H1 (cell line): ENCODE measurements around the gene CENPP. TPM values are rescaled to one million over a fixed set of nuclear protein-coding genes. Genes with fewer than 3 reads are reported as not detected.

Experiments used
- CTCF ChIA-PET: fragments of 300-600 bp; sonication (Branson Sonifier 250); formaldehyde crosslinking; loops from one replicate; lab custom pipeline; 2021; ENCODE audit not compliant: partially characterized antibody; lab: Charles Lee
- POLR2A ChIA-PET: fragments of 300-600 bp; sonication (Branson Sonifier 250); formaldehyde crosslinking; loops from one replicate; lab custom pipeline; 2021; ENCODE audit warnings: inconsistent platforms; ENCODE audit not compliant: partially characterized antibody; lab: Charles Lee
- DNase-seq, 2 experiments: peaks; one replicate each; pipeline versions ENCODE4 v3.0.0 to v3.0.0-alpha.2; 2010 to 2022; ENCODE audit warnings: low spot score in 2 of 2, low read depth in 1 of 2, mixed read lengths in 1 of 2
- FAIRE-seq: peaks from 2 replicates; lab custom pipeline; 2011; peaks lifted over from hg19 to GRCh38; lab: Jason Lieb, UNC
- H2AFZ ChIP-seq: 2 replicates; pipeline ENCODE4 v1.8.1; 2012; ENCODE audit warnings: low read length, inconsistent platforms
- H2AK5ac ChIP-seq: 2 replicates; pipeline ENCODE4 v1.6.1; 2013; ENCODE audit warnings: low read depth, low read length
- H2BK120ac ChIP-seq: replicated peaks from 2 replicates; pipeline ENCODE3; 2013; ENCODE audit warnings: low read depth, low read length, inconsistent platforms
- H2BK12ac ChIP-seq: 2 replicates; pipeline ENCODE4 v1.6.1; 2013; ENCODE audit warnings: low read depth, low read length
- H2BK15ac ChIP-seq: 2 replicates; pipeline ENCODE4 v1.6.1; 2013; ENCODE audit warnings: low read length
- H2BK20ac ChIP-seq: 2 replicates; pipeline ENCODE4 v1.6.1; 2013; ENCODE audit warnings: low read length
- H2BK5ac ChIP-seq: 2 replicates; pipeline ENCODE4 v1.6.1; 2013; ENCODE audit warnings: low read depth, low read length
- H3K14ac ChIP-seq: 2 replicates; pipeline ENCODE4 v1.6.1; 2013; ENCODE audit warnings: inconsistent platforms; ENCODE audit not compliant: insufficient read length
- H3K18ac ChIP-seq: 2 replicates; pipeline ENCODE4 v1.6.1; 2013; ENCODE audit warnings: low read length; ENCODE audit errors: extremely low read depth
- H3K23ac ChIP-seq: 2 replicates; pipeline ENCODE4 v1.6.1; 2013; ENCODE audit warnings: inconsistent platforms; ENCODE audit not compliant: insufficient read length
- H3K23me2 ChIP-seq: 2 replicates; pipeline ENCODE4 v1.6.1; 2013; ENCODE audit warnings: low read depth, low read length
- H3K27ac ChIP-seq: 2 replicates; pipeline ENCODE4 v1.6.1; 2011; ENCODE audit warnings: low read depth, low read length, inconsistent platforms
- H3K27me3 ChIP-seq, 4 experiments: replicated peaks in 1 of 4; 1 replicate in 1 of 4; 2 replicates in 3 of 4; pipeline versions ENCODE4 v1.6.1 to v1.8.1; 2011 to 2013; ENCODE audit warnings: low read length in 3 of 4, mild to moderate bottlenecking in 3 of 4, inconsistent platforms in 2 of 4, mixed read lengths in 2 of 4, moderate library complexity in 1 of 4; ENCODE audit not compliant: control insufficient read depth in 3 of 4, insufficient read depth in 3 of 4; ENCODE audit errors: extremely low read depth in 1 of 4
- H3K36me3 ChIP-seq, 4 experiments: 2 replicates each; pipeline versions ENCODE4 v1.6.1 to v1.8.1; 2011 to 2013; ENCODE audit warnings: mild to moderate bottlenecking in 4 of 4, low read length in 3 of 4, moderate library complexity in 2 of 4, control low read depth in 1 of 4, inconsistent platforms in 1 of 4; ENCODE audit not compliant: insufficient read depth in 4 of 4, control insufficient read depth in 2 of 4
- H3K4ac ChIP-seq: replicated peaks from 2 replicates; pipeline ENCODE3; 2013; ENCODE audit warnings: low read length, low read depth, mixed read lengths, inconsistent platforms; ENCODE audit not compliant: insufficient read length
- H3K4me1 ChIP-seq, 4 experiments: replicated peaks in 1 of 4; 1 replicate in 1 of 4; 2 replicates in 3 of 4; pipeline versions ENCODE4 v1.6.1 to v1.8.1; 2011 to 2013; ENCODE audit warnings: low read length in 3 of 4, inconsistent platforms in 2 of 4, mixed read lengths in 1 of 4; ENCODE audit not compliant: insufficient read depth in 4 of 4, control insufficient read depth in 3 of 4
- H3K4me2 ChIP-seq, 2 experiments: 2 replicates each; pipeline versions ENCODE4 v1.6.1 to v1.8.1; 2011 to 2013; ENCODE audit warnings: low read depth in 2 of 2, low read length in 2 of 2, control low read depth in 1 of 2, inconsistent platforms in 1 of 2, mild to moderate bottlenecking in 1 of 2; ENCODE audit not compliant: insufficient read depth in 1 of 2
- H3K4me3 ChIP-seq, 4 experiments: fragments of 200-600, 300-600 bp in 1 of 4; sonication (generic), shearing (Covaris generic), sonication (Bioruptor Twin) in 1 of 4; 2 replicates each; pipeline versions ENCODE4 v1.5.1 to v1.8.1; 2011 to 2016; ENCODE audit warnings: low read length in 4 of 4, low read depth in 3 of 4, control low read depth in 2 of 4, inconsistent platforms in 2 of 4, mild to moderate bottlenecking in 2 of 4, mixed read lengths in 1 of 4, moderate library complexity in 1 of 4; ENCODE audit not compliant: insufficient read depth in 2 of 4; ENCODE audit errors: extremely low read depth in 1 of 4
- H3K56ac ChIP-seq: replicated peaks from 2 replicates; pipeline ENCODE3; 2013; ENCODE audit warnings: low read depth, mild to moderate bottlenecking, mixed read lengths, low read length, inconsistent platforms; ENCODE audit not compliant: insufficient read length
- H3K79me1 ChIP-seq: 2 replicates; pipeline ENCODE4 v1.6.1; 2013; ENCODE audit warnings: low read depth, low read length, control low read depth
- H3K79me2 ChIP-seq, 2 experiments: 2 replicates each; pipeline versions ENCODE4 v1.6.1 to v1.8.1; 2012 to 2013; ENCODE audit warnings: low read length in 2 of 2, mild to moderate bottlenecking in 2 of 2, inconsistent platforms in 1 of 2; ENCODE audit not compliant: insufficient read depth in 2 of 2, control insufficient read depth in 1 of 2
- H3K9ac ChIP-seq, 4 experiments: replicated peaks in 1 of 4; 1 replicate in 1 of 4; 2 replicates in 3 of 4; pipeline versions ENCODE4 v1.6.1 to v1.8.1; 2011 to 2013; ENCODE audit warnings: low read depth in 3 of 4, low read length in 3 of 4, control low read depth in 2 of 4, mild to moderate bottlenecking in 2 of 4, moderate library complexity in 2 of 4, inconsistent platforms in 1 of 4; ENCODE audit errors: extremely low read depth in 1 of 4
- H3K9me3 ChIP-seq, 2 experiments: 2 replicates each; pipeline versions ENCODE4 v1.6.1 to v1.8.1; 2012 to 2013; ENCODE audit warnings: mild to moderate bottlenecking in 2 of 2, moderate library complexity in 2 of 2, control low read depth in 1 of 2, inconsistent platforms in 1 of 2, low read depth in 1 of 2, low read length in 1 of 2, mixed read lengths in 1 of 2; ENCODE audit not compliant: insufficient read depth in 2 of 2
- H4K20me1 ChIP-seq, 2 experiments: replicated peaks in 1 of 2; 2 replicates each; pipeline versions ENCODE3 to v1.8.1; 2011 to 2013; ENCODE audit warnings: inconsistent platforms in 2 of 2, low read length in 2 of 2, mild to moderate bottlenecking in 1 of 2; ENCODE audit not compliant: insufficient read depth in 2 of 2, control insufficient read depth in 1 of 2
- H4K5ac ChIP-seq: 2 replicates; pipeline ENCODE4 v1.6.1; 2013; ENCODE audit warnings: low read length, low read depth, mixed read lengths, inconsistent platforms; ENCODE audit not compliant: insufficient read length
- H4K8ac ChIP-seq: 2 replicates; pipeline ENCODE4 v1.8.0; 2013; ENCODE audit warnings: mild to moderate bottlenecking, moderate library complexity, low read length, inconsistent platforms; ENCODE audit not compliant: insufficient read depth; ENCODE audit errors: extremely low read depth
- H4K91ac ChIP-seq: replicated peaks from 2 replicates; pipeline ENCODE3; 2013; ENCODE audit warnings: low read length, mixed read lengths, inconsistent platforms; ENCODE audit not compliant: insufficient read length
- ATF3 ChIP-seq: IDR thresholded peaks from 2 replicates; pipeline ENCODE4 v1.6.1; 2011; ENCODE audit warnings: low read depth, mild to moderate bottlenecking, low read length; ENCODE audit not compliant: insufficient read depth
- CTCF ChIP-seq, 3 experiments: IDR thresholded peaks; 1 replicate in 2 of 3; 2 replicates in 1 of 3; pipeline versions ENCODE4 v1.5.1 to v1.6.1; 2011; ENCODE audit warnings: low read length in 3 of 3, mild to moderate bottlenecking in 3 of 3, inconsistent platforms in 2 of 3, low read depth in 1 of 3, moderate library complexity in 1 of 3; ENCODE audit not compliant: insufficient read depth in 1 of 3; ENCODE audit errors: control extremely low read depth in 1 of 3
- HDAC6 ChIP-seq: IDR thresholded peaks from one replicate; pipeline ENCODE4 v1.7.1; 2012; ENCODE audit warnings: low read depth, mild to moderate bottlenecking, inconsistent platforms, low read length, moderate library complexity
- JUN ChIP-seq: IDR thresholded peaks from 2 replicates; pipeline ENCODE4 v1.6.1; 2011; ENCODE audit warnings: low read depth, mild to moderate bottlenecking, improper control_type of control experiment, low read length
- JUND ChIP-seq: IDR thresholded peaks from 2 replicates; pipeline ENCODE4 v1.6.1; 2011; ENCODE audit warnings: mild to moderate bottlenecking, improper control_type of control experiment, low read length
- POLR2A ChIP-seq, 2 experiments: IDR thresholded peaks; 1 replicate in 1 of 2; 2 replicates in 1 of 2; pipeline ENCODE4 v1.6.1; 2011; ENCODE audit warnings: low read depth in 2 of 2, low read length in 2 of 2, mild to moderate bottlenecking in 2 of 2; ENCODE audit errors: control extremely low read depth in 1 of 2
- SAP30 ChIP-seq: fragments of 300-600 bp; sonication (generic); IDR thresholded peaks from 2 replicates; pipeline ENCODE4 v1.7.1; 2012; ENCODE audit warnings: low read length, moderate library complexity, mild to moderate bottlenecking, inconsistent platforms; ENCODE audit not compliant: insufficient read depth, insufficient replicate concordance
- TAF7 ChIP-seq: optimal IDR thresholded peaks from 2 replicates; pipeline ENCODE3; 2011; ENCODE audit warnings: low read depth, mild to moderate bottlenecking, inconsistent platforms, low read length, moderate library complexity, borderline replicate concordance
- WGBS, 2 experiments: shearing (Covaris generic) in 1 of 2; methylation state at CpG; one replicate each; pipeline versions ENCODE4 v1.1.6 to v1.1.7; 2013 to 2015; ENCODE audit warnings: low lambda C conversion rate in 2 of 2, mixed read lengths in 2 of 2, inconsistent platforms in 1 of 2, low coverage in 1 of 2, missing lambda C conversion rate in 1 of 2; ENCODE audit not compliant: insufficient replicate concordance in 2 of 2, insufficient coverage in 1 of 2, insufficient read length in 1 of 2; ENCODE audit errors: extremely low coverage in 1 of 2, missing lambda C conversion rate in 1 of 2; 5-methylcytosine and 5-hydroxymethylcytosine counted together
- polyA plus RNA-seq, 7 experiments: library from polyadenylated mRNA; depleted of rRNA in 3 of 7; stranded (reverse) in 5 of 7; unstranded in 2 of 7; fragments of >200 nt in 5 of 7; fragments of 200-250 nt in 2 of 7; gene quantifications; 1 replicate in 5 of 7; 2 replicates in 1 of 7; 4 replicates in 1 of 7; pipeline versions ENCODE4 v1.2.1 to v1.2.3, GENCODE V29; 2011 to 2013; ENCODE audit warnings: missing spikeins in 2 of 7, mixed read lengths in 2 of 7
- total RNA-seq: library from RNA; stranded (reverse); fragmentation: NEBNext Ultra II Directional; extraction: Animal tissue kit (Norgen Biotek cat#: 25700); gene quantifications from 2 replicates; pipeline ENCODE4 v1.2.1, GENCODE V29; 2021

CENPP gene
- total and polyA plus RNA-seq, 2 of the 8 experiments (the other 6 are each of a cell fraction or from before 2014, with no cell fraction given), result 2.7 to 10.8 TPM

GRCh38 chr9:92349771-92350739 is 24.3 kb downstream of the CENPP start:
- WGBS, 2 experiments, result 88% methylated on average over 7 of the region's 7 CpGs; no CpG with 5 or more reads in 1 of the 2 experiments
- no peak overlapping the region for H3K4me2 ChIP-seq
- TF ChIP-seq JUN, result no peak
- no peak for TF ChIP-seq ATF3
- TF ChIP-seq HDAC6, result no peak
- TF ChIP-seq JUND, result no peak
- TF ChIP-seq SAP30, result no peak
- TF ChIP-seq CTCF (IDR thresholded peaks at IDR 0.05; ENCODE audit: control extremely low read depth in 1 of 3, insufficient read depth in 1 of 3, low read depth in 1 of 3, low read length in 3 of 3), result no peak
- no peak for TF ChIP-seq POLR2A (IDR thresholded peaks at IDR 0.05; ENCODE audit: control extremely low read depth in 1 of 2, low read depth in 2 of 2, low read length in 2 of 2)
- no peak for TF ChIP-seq TAF7

More at GRCh38 chr9:92349771-92350739, 24.3 kb downstream of the CENPP start:
- no peak overlapping the region for H3K27ac ChIP-seq
- H3K9ac ChIP-seq, result no peak overlapping the region
- no peaks in the 10 kb centered on the region for H3K79me1 ChIP-seq
- no peak for FAIRE-seq
- no peaks in the 10 kb centered on the region for H3K27me3 ChIP-seq
- H3K4ac ChIP-seq, result no peak overlapping the region
- no peak overlapping the region for H2BK12ac ChIP-seq
- no peak overlapping the region for H2AFZ ChIP-seq
- H3K14ac ChIP-seq, result no peak overlapping the region
- H2BK5ac ChIP-seq, result no peak overlapping the region
- H2BK15ac ChIP-seq, result no peak overlapping the region
- H3K36me3 ChIP-seq, result no peaks in the 10 kb centered on the region; a peak in 1 of 8 replicates
- H3K56ac ChIP-seq, result no peak overlapping the region
- peaks cover 0 to 2% of the 10 kb centered on the region in 2 experiments for H4K20me1 ChIP-seq
- POLR2A ChIA-PET, result no interaction called here
- no peaks in the 10 kb centered on the region for H3K9me3 ChIP-seq
- no peak overlapping the region for H4K5ac ChIP-seq
- DNase-seq, result no peak
- H3K79me2 ChIP-seq, result no peaks in the 10 kb centered on the region
- H3K18ac ChIP-seq, result no peak overlapping the region
- H2BK120ac ChIP-seq, result no peak overlapping the region
- CTCF ChIA-PET, result no interaction called here
- no peaks in the 10 kb centered on the region for H3K23me2 ChIP-seq
- no peak overlapping the region for H4K91ac ChIP-seq
- no peak overlapping the region for H3K4me3 ChIP-seq
- no peak overlapping the region for H2BK20ac ChIP-seq
- no peaks in the 10 kb centered on the region for H3K4me1 ChIP-seq
- H3K23ac ChIP-seq, result no peak overlapping the region
- H4K8ac ChIP-seq, result no peak overlapping the region
- no peak overlapping the region for H2AK5ac ChIP-seq
